ENCODE results near the gene METTL27. TPM values are rescaled to one million over a fixed set of nuclear protein-coding genes. Genes with fewer than 3 reads are reported as not detected.
"Not testable (repeated sequence)": the region's sequence is repeated elsewhere in the genome, so short reads cannot be mapped to it uniquely, and the experiment has no call there.

METTL27 gene
- total and polyA plus RNA-seq, 3 experiments from 2014 or later = not detected

GRCh38 chr7:73823873-73824592, 18.3 kb downstream of the METTL27 start:
- Mint-ChIP-seq H3K36me3 (no peaks in the 10 kb centered on the region), H3K27me3 (peaks cover 7 to 32% of the 10 kb centered on the region in 2 donors), H3K4me3 (no peak overlapping the region), H3K4me1 (peaks cover 19 to 25% (median 25%) of the 10 kb centered on the region in 3 donors), H3K27ac (no peak overlapping the region), H3K9me3 (no peaks in the 10 kb centered on the region)
- no peak for DNase-seq
- Histone ChIP-seq H3K9me3 (ENCODE audit: low read length) (no peaks in the 10 kb centered on the region), H3K4me1 (ENCODE audit: insufficient read depth, low read length) (peaks cover 6% of the 10 kb centered on the region), H3K27ac (ENCODE audit: low read depth, low read length) (no peak overlapping the region), H3K36me3 (ENCODE audit: insufficient read depth, low read length) (no peaks in the 10 kb centered on the region), H3K4me3 (ENCODE audit: low read length) (no peak overlapping the region), H3K27me3 (ENCODE audit: insufficient read depth, low read length, poor library complexity, severe bottlenecking) (no peaks in the 10 kb centered on the region)
- POLR2A ChIA-PET = no interaction called here
- CTCF ChIA-PET = no interaction called here

GRCh38 chr7:73823257-73823656, 19.1 kb downstream of the METTL27 start:
- Mint-ChIP-seq H3K4me3 (no peak overlapping the region), H3K27me3 (peaks cover 7 to 29% of the 10 kb centered on the region in 2 donors), H3K36me3 (no peaks in the 10 kb centered on the region), H3K4me1 (peaks cover 15 to 19% (median 18%) of the 10 kb centered on the region in 3 donors), H3K27ac (no peak overlapping the region), H3K9me3 (no peaks in the 10 kb centered on the region)
- Histone ChIP-seq H3K9me3 (ENCODE audit: low read length) (no peaks in the 10 kb centered on the region), H3K4me3 (ENCODE audit: low read length) (no peak overlapping the region), H3K36me3 (ENCODE audit: insufficient read depth, low read length) (no peaks in the 10 kb centered on the region), H3K4me1 (ENCODE audit: insufficient read depth, low read length) (peaks cover 6% of the 10 kb centered on the region), H3K27ac (ENCODE audit: low read depth, low read length) (peak overlapping the region; percentile 64), H3K27me3 (ENCODE audit: insufficient read depth, low read length, poor library complexity, severe bottlenecking) (no peaks in the 10 kb centered on the region)
- ChIA-PET POLR2A (no interaction called here), CTCF (interaction anchor here (1.1 to 1.8 kb wide), 2 partner anchors 32 to 33 kb away, joined by 3 to 5 read pairs; no protein-coding TSS in a partner anchor)
- no peak for DNase-seq

- Histone ChIP-seq H3K4me3 (ENCODE audit: low read length) (no peak overlapping the region), H3K27me3 (ENCODE audit: insufficient read depth, low read length, poor library complexity, severe bottlenecking) (no peaks in the 10 kb centered on the region), H3K36me3 (ENCODE audit: insufficient read depth, low read length) (no peaks in the 10 kb centered on the region), H3K27ac (ENCODE audit: low read depth, low read length) (peak overlapping the region; percentile 64), H3K9me3 (ENCODE audit: low read length) (no peaks in the 10 kb centered on the region), H3K4me1 (ENCODE audit: insufficient read depth, low read length) (peaks cover 3% of the 10 kb centered on the region)
- CTCF ChIA-PET = interaction anchor here (1.1 to 1.8 kb wide), 2 partner anchors 32 to 34 kb away, joined by 3 to 5 read pairs; no protein-coding TSS in a partner anchor
- peaks cover 7 to 32% of the 10 kb centered on the region in 2 donors for H3K27me3 Mint-ChIP-seq
- no peak overlapping the region for H3K4me3 Mint-ChIP-seq
- H3K27ac Mint-ChIP-seq = no peak overlapping the region
- H3K4me1 Mint-ChIP-seq = peaks cover 9 to 12% (median 11%) of the 10 kb centered on the region in 3 donors
- H3K9me3 Mint-ChIP-seq = no peaks in the 10 kb centered on the region
- H3K36me3 Mint-ChIP-seq = no peaks in the 10 kb centered on the region
- POLR2A ChIA-PET = no interaction called here
- DNase-seq = no peak
Measured at GRCh38 chr7:73822319-73823173, 19.8 kb downstream of the METTL27 start.

- POLR2A ChIA-PET; H3K36me3 ChIP-seq (ENCODE audit: insufficient read depth, low read length); H3K27me3 ChIP-seq (ENCODE audit: insufficient read depth, low read length, poor library complexity, severe bottlenecking); H3K4me1 Mint-ChIP-seq; DNase-seq; H3K36me3 Mint-ChIP-seq; H3K4me3 Mint-ChIP-seq; H3K4me1 ChIP-seq (ENCODE audit: insufficient read depth, low read length); H3K4me3 ChIP-seq (ENCODE audit: low read length); H3K9me3 ChIP-seq (ENCODE audit: low read length); H3K9me3 Mint-ChIP-seq: not testable (repeated sequence)
- CTCF ChIA-PET = interaction anchor here (1.8 kb wide), 1 partner anchor 33 kb away, joined by 5 read pairs; no protein-coding TSS in a partner anchor
- Mint-ChIP-seq H3K27ac (peak overlapping the region in 1 of 8 donors; percentile 61), H3K27me3 (peaks cover 8 to 33% of the 10 kb centered on the region in 2 donors)
- H3K27ac ChIP-seq (ENCODE audit: low read depth, low read length) = peak overlapping the region; percentile 43
Measured at GRCh38 chr7:73821597-73822285, 20.6 kb downstream of the METTL27 start.

GRCh38 chr7:73820013-73820412, 22.3 kb downstream of the METTL27 start:
- no peaks in the 10 kb centered on the region for H3K4me1 Mint-ChIP-seq
- H3K4me3 ChIP-seq (ENCODE audit: low read length) = no peak overlapping the region
- no peak overlapping the region for H3K4me3 Mint-ChIP-seq
- POLR2A ChIA-PET = no interaction called here
- no peaks in the 10 kb centered on the region for H3K4me1 ChIP-seq (ENCODE audit: insufficient read depth, low read length)
- H3K9me3 ChIP-seq (ENCODE audit: low read length) = no peaks in the 10 kb centered on the region
- peaks cover 6 to 38% of the 10 kb centered on the region in 2 donors for H3K27me3 Mint-ChIP-seq
- no peak for DNase-seq
- H3K36me3 Mint-ChIP-seq = no peaks in the 10 kb centered on the region
- CTCF ChIA-PET = no interaction called here
- no peaks in the 10 kb centered on the region for H3K27me3 ChIP-seq (ENCODE audit: insufficient read depth, low read length, poor library complexity, severe bottlenecking)
- no peaks in the 10 kb centered on the region for H3K9me3 Mint-ChIP-seq
- peak overlapping the region in 2 of 8 donors; percentile 1 to 6 for H3K27ac Mint-ChIP-seq
- no peaks in the 10 kb centered on the region for H3K36me3 ChIP-seq (ENCODE audit: insufficient read depth, low read length)
- H3K27ac ChIP-seq (ENCODE audit: low read depth, low read length) = no peak overlapping the region

- H3K27ac ChIP-seq (ENCODE audit: low read depth, low read length) = no peak overlapping the region
- H3K27me3 ChIP-seq (ENCODE audit: insufficient read depth, low read length, poor library complexity, severe bottlenecking) = no peaks in the 10 kb centered on the region
- no peaks in the 10 kb centered on the region for H3K36me3 ChIP-seq (ENCODE audit: insufficient read depth, low read length)
- no peak overlapping the region for H3K4me3 ChIP-seq (ENCODE audit: low read length)
- H3K9me3 Mint-ChIP-seq = peaks cover 0 to 11% (median 6%) of the 10 kb centered on the region in 5 donors
- no peaks in the 10 kb centered on the region for H3K4me1 Mint-ChIP-seq
- POLR2A ChIA-PET = no interaction called here
- DNase-seq = no peak
- H3K27me3 Mint-ChIP-seq = peaks cover 6 to 40% of the 10 kb centered on the region in 2 donors
- H3K9me3 ChIP-seq (ENCODE audit: low read length) = no peaks in the 10 kb centered on the region
- CTCF ChIA-PET = no interaction called here
- H3K36me3 Mint-ChIP-seq = peaks cover 0 to 4% (median 0%) of the 10 kb centered on the region in 3 donors
- no peak overlapping the region for H3K4me3 Mint-ChIP-seq
- no peak overlapping the region for H3K27ac Mint-ChIP-seq
- H3K4me1 ChIP-seq (ENCODE audit: insufficient read depth, low read length) = no peaks in the 10 kb centered on the region
Measured at GRCh38 chr7:73817121-73817520, 25.2 kb downstream of the METTL27 start.

- DNase-seq = no peak
- Histone ChIP-seq H3K9me3 (ENCODE audit: low read length) (no peaks in the 10 kb centered on the region), H3K4me1 (ENCODE audit: insufficient read depth, low read length) (no peaks in the 10 kb centered on the region), H3K27me3 (ENCODE audit: insufficient read depth, low read length, poor library complexity, severe bottlenecking) (no peaks in the 10 kb centered on the region), H3K4me3 (ENCODE audit: low read length) (no peak overlapping the region), H3K36me3 (ENCODE audit: insufficient read depth, low read length) (no peaks in the 10 kb centered on the region), H3K27ac (ENCODE audit: low read depth, low read length) (no peak overlapping the region)
- H3K9me3 Mint-ChIP-seq = peaks cover 0 to 11% (median 6%) of the 10 kb centered on the region in 5 donors
- H3K4me3 Mint-ChIP-seq = no peak overlapping the region
- H3K27me3 Mint-ChIP-seq = peaks cover 10 to 40% of the 10 kb centered on the region in 2 donors
- peaks cover 0 to 4% (median 0%) of the 10 kb centered on the region in 3 donors for H3K36me3 Mint-ChIP-seq
- ChIA-PET POLR2A (no interaction called here), CTCF (no interaction called here)
- no peak overlapping the region for H3K27ac Mint-ChIP-seq
- H3K4me1 Mint-ChIP-seq = no peaks in the 10 kb centered on the region
Measured at GRCh38 chr7:73815436-73815835, 26.9 kb downstream of the METTL27 start.

All from CD8-positive, alpha-beta memory T cell (primary cell).